ENCODE data around the gene KIAA0825. TPM values are rescaled to one million over a fixed set of nuclear protein-coding genes. Genes with fewer than 3 reads are reported as not detected.

The KIAA0825 gene
- total RNA-seq, 1 experiment from 2014 or later = 1.9 TPM

- H2AFZ ChIP-seq = no peak overlapping the region
- no peaks in the 10 kb centered on the region for H3K27me3 ChIP-seq (ENCODE audit: insufficient read depth, low read depth)
- CTCF ChIA-PET = no interaction called here
- intact Hi-C loops (cut with micrococcal nuclease; ENCODE audit: unreplicated experiment) = no loop called here
- no peaks in the 10 kb centered on the region for H3K4me1 ChIP-seq (replicated peaks; ENCODE audit: insufficient read depth)
- no peaks in the 10 kb centered on the region for H3K36me3 ChIP-seq (ENCODE audit: low read depth)
- no peaks in the 10 kb centered on the region; the same call in 1 of the 2 replicates for H3K9me2 ChIP-seq (ENCODE audit: insufficient read depth)
- no peak overlapping the region for H3K27ac ChIP-seq
- H3K4me2 ChIP-seq = no peak overlapping the region
- no TSS peak for BruUV-seq (replicated peaks)
- H4K20me1 ChIP-seq (ENCODE audit: insufficient read depth) = no peaks in the 10 kb centered on the region
- H3F3A ChIP-seq (ENCODE audit: insufficient read depth, low read depth) = no peaks in the 10 kb centered on the region
- TF ChIP-seq CTCF (conservative IDR thresholded peaks at IDR 0.05) = no peak
- no peak for TF ChIP-seq EZH2 (IDR thresholded peaks at IDR 0.05; ENCODE audit: low read depth)
- no peaks in the 10 kb centered on the region for H3K79me2 ChIP-seq (ENCODE audit: low read depth)
- no peak overlapping the region for H3K4me3 ChIP-seq
- DNase-seq = no peak
- H3K9me3 ChIP-seq (ENCODE audit: insufficient read depth, low read depth) = no peaks in the 10 kb centered on the region
- POLR2A ChIA-PET (ENCODE audit: unreplicated experiment) = no interaction called here
Measured at GRCh38 chr5:94440015-94440414, 178.4 kb downstream of the KIAA0825 start.

- Histone ChIP-seq H3K27ac (peak overlapping the region; percentile 61), H3K9me3 (ENCODE audit: insufficient read depth, low read depth) (0 out of 2 replicates have a peak, but pooled peaks cover 4% of the 10 kb centered on the region), H3K79me2 (ENCODE audit: low read depth) (no peaks in the 10 kb centered on the region), H3K36me3 (ENCODE audit: low read depth) (no peaks in the 10 kb centered on the region), H3K4me2 (peak overlapping the region; percentile 46), H3K9me2 (ENCODE audit: insufficient read depth) (no peaks in the 10 kb centered on the region), H3K4me3 (peak overlapping the region; percentile 10; the same call in 1 of the 2 replicates), H3F3A (ENCODE audit: insufficient read depth, low read depth) (peaks cover 21% of the 10 kb centered on the region), H2AFZ (no peak overlapping the region), H3K27me3 (ENCODE audit: insufficient read depth, low read depth) (no peaks in the 10 kb centered on the region), H3K4me1 (replicated peaks; ENCODE audit: insufficient read depth) (peaks cover 27% of the 10 kb centered on the region), H4K20me1 (ENCODE audit: insufficient read depth) (no peaks in the 10 kb centered on the region)
- peak; percentile 6 to 89 for DNase-seq
- ChIA-PET CTCF (no interaction called here), POLR2A (ENCODE audit: unreplicated experiment) (no interaction called here)
- intact Hi-C loops (cut with micrococcal nuclease; ENCODE audit: unreplicated experiment) = no loop called here
- no peak for TF ChIP-seq EZH2 (IDR thresholded peaks at IDR 0.05; ENCODE audit: low read depth)
- no peak for TF ChIP-seq CTCF (conservative IDR thresholded peaks at IDR 0.05)
- BruUV-seq (replicated peaks) = no TSS peak
Measured at GRCh38 chr5:94433397-94434163, 184.8 kb downstream of the KIAA0825 start.

- H3K36me3 ChIP-seq (ENCODE audit: low read depth) = no peaks in the 10 kb centered on the region
- TF ChIP-seq EZH2 (IDR thresholded peaks at IDR 0.05; ENCODE audit: low read depth) (no peak), CTCF (conservative IDR thresholded peaks at IDR 0.05) (no peak)
- intact Hi-C loops (cut with micrococcal nuclease; ENCODE audit: unreplicated experiment) = no loop called here
- no peaks in the 10 kb centered on the region for H3K79me2 ChIP-seq (ENCODE audit: low read depth)
- ChIA-PET POLR2A (ENCODE audit: unreplicated experiment) (no interaction called here), CTCF (no interaction called here)
- H3K9me3 ChIP-seq (ENCODE audit: insufficient read depth, low read depth) = 0 out of 2 replicates have a peak, but pooled peaks cover 4% of the 10 kb centered on the region
- H3K4me3 ChIP-seq = no peak overlapping the region
- no peak overlapping the region for H3K4me2 ChIP-seq
- BruUV-seq (replicated peaks) = no TSS peak
- H3K27ac ChIP-seq = 0 out of 2 replicates have a peak overlapping the region, but pooled peaks have one; percentile 61
- H3F3A ChIP-seq (ENCODE audit: insufficient read depth, low read depth) = peaks cover 21% of the 10 kb centered on the region
- no peaks in the 10 kb centered on the region for H3K27me3 ChIP-seq (ENCODE audit: insufficient read depth, low read depth)
- no peaks in the 10 kb centered on the region for H3K9me2 ChIP-seq (ENCODE audit: insufficient read depth)
- peaks cover 27% of the 10 kb centered on the region for H3K4me1 ChIP-seq (replicated peaks; ENCODE audit: insufficient read depth)
- no peak overlapping the region for H2AFZ ChIP-seq
- no peaks in the 10 kb centered on the region for H4K20me1 ChIP-seq (ENCODE audit: insufficient read depth)
- peak; percentile 3 to 72 for DNase-seq
Measured at GRCh38 chr5:94432499-94432898, 185.9 kb downstream of the KIAA0825 start.
